Endodermal cell (in vitro differentiated cells): ENCODE data around the gene OR1I1. TPM values are rescaled to one million over a fixed set of nuclear protein-coding genes. Genes with fewer than 3 reads are reported as not detected.
A peak's percentile ranks its signal among the peaks of the same experiment; 100 is the strongest.

Experiments used
- DNase-seq: peaks from one replicate; pipeline ENCODE4 v3.0.0-alpha.2; 2017
- H3K27ac ChIP-seq: 2 replicates; pipeline ENCODE4 v1.5.1; 2013; ENCODE audit warnings: mild to moderate bottlenecking, low read depth, low read length, moderate library complexity
- H3K27me3 ChIP-seq: 2 replicates; pipeline ENCODE4 v1.6.1; 2013; ENCODE audit warnings: mild to moderate bottlenecking, low read length, moderate library complexity; ENCODE audit not compliant: insufficient read depth, control insufficient read depth, poor library complexity, severe bottlenecking
- H3K36me3 ChIP-seq: 2 replicates; pipeline ENCODE4 v1.7.0; 2013; ENCODE audit warnings: mild to moderate bottlenecking, low read length, moderate library complexity; ENCODE audit not compliant: control insufficient read depth, insufficient read depth
- H3K4me1 ChIP-seq: one replicate; pipeline ENCODE4 v1.7.0; 2013; ENCODE audit warnings: low read length; ENCODE audit not compliant: control insufficient read depth, insufficient read depth
- H3K4me3 ChIP-seq: 2 replicates; pipeline ENCODE4 v1.5.1; 2013; ENCODE audit warnings: mild to moderate bottlenecking, low read length, moderate library complexity
- H3K9ac ChIP-seq: 2 replicates; pipeline ENCODE4 v1.6.1; 2013; ENCODE audit warnings: mild to moderate bottlenecking, low read length, moderate library complexity; ENCODE audit not compliant: poor library complexity, severe bottlenecking; ENCODE audit errors: extremely low read depth
- H3K9me3 ChIP-seq: 2 replicates; pipeline ENCODE4 v1.6.1; 2013; ENCODE audit warnings: mild to moderate bottlenecking, low read length, moderate library complexity; ENCODE audit not compliant: control insufficient read depth
- H3K27ac Mint-ChIP-seq: 2 replicates; pipeline ENCODE4 v1.8.0; 2020; ENCODE audit warnings: mixed read lengths
- H3K27me3 Mint-ChIP-seq: 2 replicates; pipeline ENCODE4 v1.8.0; 2021; ENCODE audit warnings: mild to moderate bottlenecking, mixed read lengths; ENCODE audit not compliant: insufficient read depth
- H3K36me3 Mint-ChIP-seq: 2 replicates; pipeline ENCODE4 v1.8.0; 2020; ENCODE audit warnings: low read depth, mixed read lengths
- H3K4me1 Mint-ChIP-seq: 2 replicates; pipeline ENCODE4 v1.8.0; 2020; ENCODE audit warnings: mixed read lengths
- H3K4me3 Mint-ChIP-seq: 2 replicates; pipeline ENCODE4 v1.8.0; 2020; ENCODE audit warnings: mild to moderate bottlenecking, moderate library complexity, mixed read lengths
- H3K9me3 Mint-ChIP-seq: 2 replicates; pipeline ENCODE4 v1.8.0; 2020; ENCODE audit warnings: mild to moderate bottlenecking, mixed read lengths
- WGBS, 2 experiments: methylation state at CpG; one replicate each; pipeline versions ENCODE4 v1.1.5 to v1.1.7; 2013; ENCODE audit warnings: missing lambda C conversion rate in 2 of 2, mixed read lengths in 1 of 2; ENCODE audit not compliant: insufficient coverage in 1 of 2, insufficient read length in 1 of 2; 5-methylcytosine and 5-hydroxymethylcytosine counted together
- total RNA-seq, 2 donors: library from RNA; stranded (reverse); fragmentation: NEBNext Ultra II Directional in 1 of 2; extraction: Animal tissue kit (Norgen Biotek cat#: 25700) in 1 of 2; gene quantifications; 2 replicates in 1 of 2; 3 replicates in 1 of 2; pipeline ENCODE4 v1.2.1, GENCODE V29; 2021
- TF ChIP-seq, protein P1 (sequence below): fragments of 200-600 bp; sonication (generic); conservative IDR thresholded peaks from 2 replicates; pipeline ENCODE4 v1.5.0; 2021; ENCODE audit warnings: antibody characterized with exemption, mild to moderate bottlenecking

The OR1I1 gene
- total RNA-seq, 2 donors from 2014 or later, result not detected

DNA sequence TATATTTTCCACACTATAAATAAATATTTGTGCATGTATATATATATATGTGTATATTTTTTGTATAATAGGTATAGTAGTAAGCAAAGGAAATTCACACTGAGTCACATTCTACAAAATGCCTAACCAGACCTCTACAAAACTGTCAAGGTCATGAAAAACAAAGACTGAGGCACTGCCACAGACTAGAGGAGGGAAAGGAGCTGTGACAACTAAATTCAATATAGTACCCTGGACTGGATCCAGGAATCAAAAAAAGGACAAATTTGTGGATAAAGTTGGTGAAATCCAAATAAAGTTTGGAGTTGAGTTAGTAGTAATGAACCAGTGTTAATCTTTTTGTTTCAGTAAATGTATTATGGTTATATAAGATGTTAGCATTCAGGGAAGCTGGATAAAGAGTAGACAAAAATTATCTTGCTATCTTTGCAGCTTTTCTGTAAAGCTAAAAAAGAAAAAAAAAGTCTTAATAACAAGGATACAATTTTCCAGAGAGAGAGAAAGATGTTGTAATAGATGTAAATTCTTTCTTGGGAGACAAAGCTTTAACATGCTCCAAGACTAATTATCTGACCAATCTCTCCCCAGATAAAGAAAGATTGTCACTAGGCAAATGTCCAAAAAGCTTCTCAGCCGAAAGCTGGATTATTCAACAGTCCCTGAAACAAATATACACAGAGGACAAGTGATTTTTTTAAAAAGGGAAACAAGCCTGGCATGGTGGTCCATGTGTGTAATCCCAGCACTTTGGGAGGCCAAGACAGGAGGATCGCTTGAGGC, 44.3 kb downstream of the OR1I1 start:
- Histone ChIP-seq H3K4me3 (peak overlapping the region; percentile 96), H3K36me3 (peaks cover 8% of the 10 kb centered on the region), H3K4me1 (no peaks in the 10 kb centered on the region), H3K27me3 (no peaks in the 10 kb centered on the region), H3K27ac (no peak overlapping the region), H3K9ac (no peak overlapping the region), H3K9me3 (no peaks in the 10 kb centered on the region)
- H3K4me1 Mint-ChIP-seq, result no peaks in the 10 kb centered on the region
- H3K27me3 Mint-ChIP-seq, result peaks cover 2% of the 10 kb centered on the region
- 96 to 100% methylated on average over 2 of the region's 2 CpGs for WGBS, 2 experiments
- H3K36me3 Mint-ChIP-seq, result peaks cover 14% of the 10 kb centered on the region
- TF ChIP-seq, protein P1, sequence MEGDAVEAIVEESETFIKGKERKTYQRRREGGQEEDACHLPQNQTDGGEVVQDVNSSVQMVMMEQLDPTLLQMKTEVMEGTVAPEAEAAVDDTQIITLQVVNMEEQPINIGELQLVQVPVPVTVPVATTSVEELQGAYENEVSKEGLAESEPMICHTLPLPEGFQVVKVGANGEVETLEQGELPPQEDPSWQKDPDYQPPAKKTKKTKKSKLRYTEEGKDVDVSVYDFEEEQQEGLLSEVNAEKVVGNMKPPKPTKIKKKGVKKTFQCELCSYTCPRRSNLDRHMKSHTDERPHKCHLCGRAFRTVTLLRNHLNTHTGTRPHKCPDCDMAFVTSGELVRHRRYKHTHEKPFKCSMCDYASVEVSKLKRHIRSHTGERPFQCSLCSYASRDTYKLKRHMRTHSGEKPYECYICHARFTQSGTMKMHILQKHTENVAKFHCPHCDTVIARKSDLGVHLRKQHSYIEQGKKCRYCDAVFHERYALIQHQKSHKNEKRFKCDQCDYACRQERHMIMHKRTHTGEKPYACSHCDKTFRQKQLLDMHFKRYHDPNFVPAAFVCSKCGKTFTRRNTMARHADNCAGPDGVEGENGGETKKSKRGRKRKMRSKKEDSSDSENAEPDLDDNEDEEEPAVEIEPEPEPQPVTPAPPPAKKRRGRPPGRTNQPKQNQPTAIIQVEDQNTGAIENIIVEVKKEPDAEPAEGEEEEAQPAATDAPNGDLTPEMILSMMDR, result no peak
- no peak overlapping the region for H3K27ac Mint-ChIP-seq
- H3K9me3 Mint-ChIP-seq, result no peaks in the 10 kb centered on the region
- H3K4me3 Mint-ChIP-seq, result peak overlapping the region; percentile 86
- DNase-seq, result no peak

DNA sequence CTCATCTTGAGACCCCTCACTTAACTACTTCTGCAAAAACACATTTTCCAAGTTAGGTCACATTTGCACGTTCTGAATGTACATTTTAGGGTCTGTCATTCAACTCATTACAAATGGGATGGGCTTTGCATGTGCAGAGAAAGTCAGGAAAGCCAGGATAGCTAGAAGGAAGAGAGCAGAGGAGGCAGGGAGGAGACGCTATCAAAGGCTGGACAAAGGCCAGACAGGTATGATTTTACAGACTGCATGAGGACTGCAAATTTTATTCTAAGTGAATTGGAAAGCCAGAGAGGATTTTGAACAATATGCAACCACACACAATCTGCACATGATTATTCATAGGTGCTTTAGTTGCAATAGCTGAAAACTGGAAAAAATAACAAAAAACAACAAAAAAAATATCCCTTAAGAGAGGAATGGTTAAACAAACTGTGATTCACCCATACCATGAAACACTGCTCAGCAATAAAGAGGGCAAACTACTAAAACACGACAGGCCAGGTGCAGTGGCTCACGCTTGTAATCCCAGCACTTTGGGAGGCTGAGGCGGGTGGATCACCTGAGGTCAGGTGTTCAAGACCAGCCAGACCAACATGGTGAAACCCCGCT, 46.3 kb downstream of the OR1I1 start:
- Histone ChIP-seq H3K27ac (no peak overlapping the region), H3K9ac (no peak overlapping the region), H3K27me3 (no peaks in the 10 kb centered on the region), H3K4me1 (no peaks in the 10 kb centered on the region), H3K9me3 (no peaks in the 10 kb centered on the region), H3K36me3 (no peaks in the 10 kb centered on the region), H3K4me3 (no peak overlapping the region)
- Mint-ChIP-seq H3K36me3 (peaks cover under 1% of the 10 kb centered on the region), H3K9me3 (no peaks in the 10 kb centered on the region), H3K27ac (no peak overlapping the region), H3K27me3 (peaks cover 2% of the 10 kb centered on the region), H3K4me3 (no peak overlapping the region), H3K4me1 (no peaks in the 10 kb centered on the region)
- DNase-seq, result no peak
- TF ChIP-seq, protein P1, result no peak
- 86 to 87% methylated on average over 5 to 6 of the region's 6 CpGs for WGBS, 2 experiments

DNA sequence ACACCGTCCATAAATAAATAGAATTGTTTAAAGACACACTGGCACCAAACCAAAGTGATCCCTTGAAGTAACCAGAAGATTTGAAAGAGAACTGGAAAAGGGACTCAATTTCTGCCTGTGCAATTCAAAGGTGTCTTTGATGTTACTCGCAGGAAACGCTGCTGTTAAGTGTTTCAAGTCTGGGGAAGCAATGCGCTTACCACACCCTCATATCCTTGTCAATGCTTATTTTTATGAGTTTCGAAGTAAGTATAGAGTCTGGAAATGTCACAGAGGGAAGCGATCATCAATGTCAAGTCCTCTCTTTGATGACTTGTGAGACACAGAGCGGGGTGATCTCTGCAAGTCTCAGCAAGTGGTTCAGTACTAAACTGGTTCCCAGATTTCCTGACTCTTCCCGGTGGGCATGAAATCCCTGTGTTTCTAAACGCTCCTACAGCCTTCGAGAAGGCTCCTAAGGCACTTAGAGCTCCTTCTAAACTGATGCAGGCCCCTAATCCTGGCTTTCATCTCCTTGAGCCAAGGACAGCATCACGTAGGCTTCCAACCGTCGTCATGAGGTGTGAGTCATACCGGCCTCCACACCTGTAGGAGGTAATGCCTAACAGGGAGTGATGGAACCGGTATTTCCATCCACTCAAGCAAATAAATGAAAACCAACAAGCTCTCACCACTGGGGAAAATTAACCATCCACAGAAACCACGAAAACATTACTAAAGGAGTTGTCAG, 48.0 kb downstream of the OR1I1 start:
- H3K4me1 ChIP-seq, result no peaks in the 10 kb centered on the region
- WGBS, 2 experiments, result 69 to 75% methylated on average over 8 to 15 of the region's 16 CpGs
- H3K36me3 ChIP-seq, result no peaks in the 10 kb centered on the region
- no peak for DNase-seq
- no peak overlapping the region for H3K4me3 ChIP-seq
- H3K27me3 Mint-ChIP-seq, result peaks cover 2% of the 10 kb centered on the region
- no peaks in the 10 kb centered on the region for H3K9me3 ChIP-seq
- H3K9me3 Mint-ChIP-seq, result no peaks in the 10 kb centered on the region
- no peaks in the 10 kb centered on the region for H3K4me1 Mint-ChIP-seq
- no peaks in the 10 kb centered on the region for H3K27me3 ChIP-seq
- TF ChIP-seq, protein P1, result no peak
- no peak overlapping the region for H3K9ac ChIP-seq
- H3K27ac ChIP-seq, result no peak overlapping the region
- no peaks in the 10 kb centered on the region for H3K36me3 Mint-ChIP-seq
- no peak overlapping the region for H3K4me3 Mint-ChIP-seq
- no peak overlapping the region for H3K27ac Mint-ChIP-seq
